ENCODE measurements around the gene FOXP1. TPM values are rescaled to one million over a fixed set of nuclear protein-coding genes. Genes with fewer than 3 reads are reported as not detected.

FOXP1 gene
- total and polyA plus RNA-seq, 2 of the 13 experiments (the other 11 are each of a cell fraction or from before 2014, with no cell fraction given) = 40.4 to 59.0 TPM

- TF ChIP-seq ZNF224 (CRISPR knock-in tag; IDR thresholded peaks at IDR 0.05) = no peak
- TF ChIP-seq ZNF567 (CRISPR knock-in tag; IDR thresholded peaks at IDR 0.05; ENCODE audit: borderline replicate concordance) = no peak
- TF ChIP-seq IKZF5 (CRISPR knock-in tag; IDR thresholded peaks at IDR 0.05) = no peak
- TF ChIP-seq MEIS2 (CRISPR knock-in tag; IDR thresholded peaks at IDR 0.05) = no peak
- TF ChIP-seq CREB1 (IDR thresholded peaks at IDR 0.05) = no peak
- TF ChIP-seq CREB1 (CRISPR knock-in tag; IDR thresholded peaks at IDR 0.05) = peak; percentile 54
- TF ChIP-seq RELA (CRISPR knock-in tag; IDR thresholded peaks at IDR 0.05) = no peak
- TF ChIP-seq, protein P1, sequence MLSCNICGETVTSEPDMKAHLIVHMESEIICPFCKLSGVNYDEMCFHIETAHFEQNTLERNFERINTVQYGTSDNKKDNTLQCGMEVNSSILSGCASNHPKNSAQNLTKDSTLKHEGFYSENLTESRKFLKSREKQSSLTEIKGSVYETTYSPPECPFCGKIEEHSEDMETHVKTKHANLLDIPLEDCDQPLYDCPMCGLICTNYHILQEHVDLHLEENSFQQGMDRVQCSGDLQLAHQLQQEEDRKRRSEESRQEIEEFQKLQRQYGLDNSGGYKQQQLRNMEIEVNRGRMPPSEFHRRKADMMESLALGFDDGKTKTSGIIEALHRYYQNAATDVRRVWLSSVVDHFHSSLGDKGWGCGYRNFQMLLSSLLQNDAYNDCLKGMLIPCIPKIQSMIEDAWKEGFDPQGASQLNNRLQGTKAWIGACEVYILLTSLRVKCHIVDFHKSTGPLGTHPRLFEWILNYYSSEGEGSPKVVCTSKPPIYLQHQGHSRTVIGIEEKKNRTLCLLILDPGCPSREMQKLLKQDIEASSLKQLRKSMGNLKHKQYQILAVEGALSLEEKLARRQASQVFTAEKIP (CRISPR knock-in tag; IDR thresholded peaks at IDR 0.05; ENCODE audit: borderline replicate concordance) = no peak
- 0 out of 4 replicates have a peak, but pooled peaks of 1 of the 2 experiments have one; percentile 31 for TF ChIP-seq REST (IDR thresholded peaks at IDR 0.05; ENCODE audit: borderline replicate concordance in 1 of 2, low read depth in 1 of 2, low read length in 2 of 2)
- TF ChIP-seq ZNF7 (CRISPR knock-in tag; IDR thresholded peaks at IDR 0.05) = no peak
- TF ChIP-seq ZNF383 (CRISPR knock-in tag; IDR thresholded peaks at IDR 0.05; ENCODE audit: borderline replicate concordance) = no peak
- no peak for TF ChIP-seq ZFP90 (CRISPR knock-in tag; IDR thresholded peaks at IDR 0.05; ENCODE audit: borderline replicate concordance)
- TF ChIP-seq ELF4 (CRISPR knock-in tag; IDR thresholded peaks at IDR 0.05; ENCODE audit: borderline replicate concordance) = no peak
- TF ChIP-seq ZNF788 (CRISPR knock-in tag; IDR thresholded peaks at IDR 0.05; ENCODE audit: borderline replicate concordance) = no peak
- TF ChIP-seq SMAD9 (CRISPR knock-in tag; IDR thresholded peaks at IDR 0.05) = no peak
- TF ChIP-seq ZHX2 (IDR thresholded peaks at IDR 0.05; ENCODE audit: low read depth) = no peak
- TF ChIP-seq ZHX2 (CRISPR knock-in tag; IDR thresholded peaks at IDR 0.05; ENCODE audit: borderline replicate concordance) = no peak
- no peak for TF ChIP-seq KAT7 (CRISPR knock-in tag; IDR thresholded peaks at IDR 0.05; ENCODE audit: borderline replicate concordance)
- no peak for TF ChIP-seq ZEB1 (IDR thresholded peaks at IDR 0.05; ENCODE audit: insufficient replicate concordance, low read depth)
Measured at GRCh38 chr3:71060536-71060935, 523.0 kb downstream of the FOXP1 start (continued).
